Transverse colon (tissue), 3 donors: ENCODE results near the gene CYP4F8.
"Not testable (repeated sequence)": the region's sequence is repeated elsewhere in the genome, so short reads cannot be mapped to it uniquely, and the experiment has no call there.

Experiments
- CTCF ChIP-seq, 5 experiments: fragments of 200-600 bp in 3 of 5; fragments of 450-650 bp in 2 of 5; sonication (generic) in 3 of 5; IDR thresholded peaks; 1 replicate in 2 of 5; 2 replicates in 3 of 5; pipeline ENCODE4 v1.5.1; 2016 to 2017; ENCODE audit warnings: antibody characterized with exemption in 5 of 5, inconsistent platforms in 3 of 5, mild to moderate bottlenecking in 2 of 5, moderate library complexity in 1 of 5
- EP300 ChIP-seq: sonication (generic); formaldehyde crosslinking; IDR thresholded peaks from one replicate; pipeline ENCODE4 v1.6.1; 2017; ENCODE audit warnings: antibody characterized with exemption, low read depth
- POLR2A ChIP-seq: fragments of 450-650 bp; IDR thresholded peaks from one replicate; pipeline ENCODE4 v1.6.1; 2016; ENCODE audit warnings: antibody characterized with exemption, mild to moderate bottlenecking, moderate library complexity

DNA sequence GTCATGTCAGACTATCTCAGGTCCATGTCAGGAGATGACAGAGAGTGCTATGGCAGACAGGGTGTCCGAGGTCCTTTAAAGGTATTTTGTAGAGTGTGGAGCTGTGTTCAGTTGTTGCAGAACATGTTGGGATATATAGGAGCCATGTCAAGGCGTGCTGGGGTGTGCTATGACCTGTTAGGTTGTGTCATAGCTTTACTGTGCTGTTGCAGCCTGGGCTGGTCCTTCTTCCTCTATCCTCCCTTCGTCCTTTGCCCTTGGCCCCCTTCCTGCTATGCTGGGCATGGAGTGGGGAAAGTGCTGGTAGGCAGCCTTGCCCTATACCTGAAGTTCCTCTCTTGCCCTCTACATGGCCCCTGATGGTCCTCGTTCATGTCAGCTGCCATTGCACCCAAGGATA is 64.8 kb downstream of the CYP4F8 start:
- TF ChIP-seq CTCF (IDR thresholded peaks at IDR 0.05); EP300; POLR2A: not testable (repeated sequence)
